Measurements from ENCODE around the gene ZFTA.
"Not testable (repeated sequence)": the region's sequence is repeated elsewhere in the genome, so short reads cannot be mapped to it uniquely, and the experiment has no call there.

Gene ZFTA
- total RNA-seq = 3.2 to 5.2 (median 4.8) reads per million in 3 donors

- H3K36me3 ChIP-seq (ENCODE audit: control insufficient read depth, insufficient read depth, low read length) = no peaks in the 10 kb centered on the region
- H3K9me3 ChIP-seq (ENCODE audit: control insufficient read depth, low read length) = no peaks in the 10 kb centered on the region
- peak; percentile 29 to 47 (median 36) for DNase-seq
- peak within 1 kb of the TSS; percentile 88 for H3K4me3 ChIP-seq (ENCODE audit: insufficient read depth, low read depth, low read length, poor library complexity, severe bottlenecking)
- peaks cover 16% of the 10 kb centered on the region for H3K27me3 ChIP-seq (replicated peaks; ENCODE audit: control insufficient read depth, insufficient read depth, low read length, poor library complexity, severe bottlenecking)
- peak within 1 kb of the TSS; percentile 28 for H3K27ac ChIP-seq (ENCODE audit: insufficient read depth, low read length, poor library complexity, severe bottlenecking)
- peaks cover 17% of the 10 kb centered on the region for H3K4me1 ChIP-seq (ENCODE audit: control insufficient read depth, insufficient read depth, low read length, poor library complexity, severe bottlenecking)
Measured at GRCh38 chr11:63768237-63769041, at the start of gene ZFTA. Gene ZFTA, minus strand, starts transcription at chr11:63768775. Its CDS starts 153 bp downstream, at chr11:63768622.

- DNase-seq = no peak
- H3K36me3 ChIP-seq (ENCODE audit: control insufficient read depth, insufficient read depth, low read length) = peaks cover 29% of the 10 kb centered on the region
- peaks cover 10% of the 10 kb centered on the region for H3K4me1 ChIP-seq (ENCODE audit: control insufficient read depth, insufficient read depth, low read length, poor library complexity, severe bottlenecking)
- H3K4me3 ChIP-seq (ENCODE audit: insufficient read depth, low read depth, low read length, poor library complexity, severe bottlenecking) = no peak overlapping the region
- no peaks in the 10 kb centered on the region for H3K27me3 ChIP-seq (replicated peaks; ENCODE audit: control insufficient read depth, insufficient read depth, low read length, poor library complexity, severe bottlenecking)
- H3K9me3 ChIP-seq (ENCODE audit: control insufficient read depth, low read length) = no peaks in the 10 kb centered on the region
- no peak overlapping the region for H3K27ac ChIP-seq (ENCODE audit: insufficient read depth, low read length, poor library complexity, severe bottlenecking)
Measured at GRCh38 chr11:63817758-63818498, 49.4 kb upstream of the ZFTA start.

GRCh38 chr11:63816732-63817131 lies 48.2 kb upstream of the ZFTA start:
- H3K4me1 ChIP-seq (ENCODE audit: control insufficient read depth, insufficient read depth, low read length, poor library complexity, severe bottlenecking) = peaks cover 14% of the 10 kb centered on the region
- no peak overlapping the region for H3K4me3 ChIP-seq (ENCODE audit: insufficient read depth, low read depth, low read length, poor library complexity, severe bottlenecking)
- no peak overlapping the region for H3K27ac ChIP-seq (ENCODE audit: insufficient read depth, low read length, poor library complexity, severe bottlenecking)
- no peaks in the 10 kb centered on the region for H3K9me3 ChIP-seq (ENCODE audit: control insufficient read depth, low read length)
- H3K36me3 ChIP-seq (ENCODE audit: control insufficient read depth, insufficient read depth, low read length) = peaks cover 20% of the 10 kb centered on the region
- H3K27me3 ChIP-seq (replicated peaks; ENCODE audit: control insufficient read depth, insufficient read depth, low read length, poor library complexity, severe bottlenecking) = no peaks in the 10 kb centered on the region
- no peak for DNase-seq

DNA sequence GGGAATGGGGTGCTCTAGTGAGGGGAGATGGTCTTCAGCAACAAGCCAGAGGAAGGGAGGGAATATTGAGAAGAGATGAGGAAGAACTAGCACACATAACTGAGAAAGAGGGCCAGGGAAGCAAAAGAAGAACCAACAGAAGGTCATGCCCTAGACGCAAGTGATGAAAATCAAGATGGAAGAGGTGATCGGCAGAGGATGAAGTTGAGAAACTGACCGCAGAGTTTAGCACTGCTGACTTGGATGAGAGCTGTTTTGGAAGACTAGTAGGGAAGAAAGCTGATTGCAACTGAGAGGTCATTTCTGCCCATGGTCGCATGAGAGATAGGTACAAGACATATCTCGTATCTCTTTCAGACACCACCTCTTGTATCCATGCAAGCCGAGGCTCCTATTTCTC lies 47.6 kb upstream of the ZFTA start:
- H3K4me3 ChIP-seq (ENCODE audit: insufficient read depth, low read depth, low read length, poor library complexity, severe bottlenecking) = no peak overlapping the region
- no peak overlapping the region for H3K27ac ChIP-seq (ENCODE audit: insufficient read depth, low read length, poor library complexity, severe bottlenecking)
- H3K4me1 ChIP-seq (ENCODE audit: control insufficient read depth, insufficient read depth, low read length, poor library complexity, severe bottlenecking) = peaks cover 14% of the 10 kb centered on the region
- no peaks in the 10 kb centered on the region for H3K27me3 ChIP-seq (replicated peaks; ENCODE audit: control insufficient read depth, insufficient read depth, low read length, poor library complexity, severe bottlenecking)
- DNase-seq = no peak
- H3K9me3 ChIP-seq (ENCODE audit: control insufficient read depth, low read length) = no peaks in the 10 kb centered on the region
- H3K36me3 ChIP-seq (ENCODE audit: control insufficient read depth, insufficient read depth, low read length) = peaks cover 14% of the 10 kb centered on the region

GRCh38 chr11:63814383-63814736 lies 45.8 kb upstream of the ZFTA start:
- Histone ChIP-seq H3K4me3 (ENCODE audit: insufficient read depth, low read depth, low read length, poor library complexity, severe bottlenecking) (peak overlapping the region; percentile 77), H3K9me3 (ENCODE audit: control insufficient read depth, low read length) (no peaks in the 10 kb centered on the region), H3K36me3 (ENCODE audit: control insufficient read depth, insufficient read depth, low read length) (peaks cover 9% of the 10 kb centered on the region), H3K4me1 (ENCODE audit: control insufficient read depth, insufficient read depth, low read length, poor library complexity, severe bottlenecking) (peaks cover 14% of the 10 kb centered on the region), H3K27ac (ENCODE audit: insufficient read depth, low read length, poor library complexity, severe bottlenecking) (peak overlapping the region; percentile 55), H3K27me3 (replicated peaks; ENCODE audit: control insufficient read depth, insufficient read depth, low read length, poor library complexity, severe bottlenecking) (no peaks in the 10 kb centered on the region)
- no peak for DNase-seq

DNA sequence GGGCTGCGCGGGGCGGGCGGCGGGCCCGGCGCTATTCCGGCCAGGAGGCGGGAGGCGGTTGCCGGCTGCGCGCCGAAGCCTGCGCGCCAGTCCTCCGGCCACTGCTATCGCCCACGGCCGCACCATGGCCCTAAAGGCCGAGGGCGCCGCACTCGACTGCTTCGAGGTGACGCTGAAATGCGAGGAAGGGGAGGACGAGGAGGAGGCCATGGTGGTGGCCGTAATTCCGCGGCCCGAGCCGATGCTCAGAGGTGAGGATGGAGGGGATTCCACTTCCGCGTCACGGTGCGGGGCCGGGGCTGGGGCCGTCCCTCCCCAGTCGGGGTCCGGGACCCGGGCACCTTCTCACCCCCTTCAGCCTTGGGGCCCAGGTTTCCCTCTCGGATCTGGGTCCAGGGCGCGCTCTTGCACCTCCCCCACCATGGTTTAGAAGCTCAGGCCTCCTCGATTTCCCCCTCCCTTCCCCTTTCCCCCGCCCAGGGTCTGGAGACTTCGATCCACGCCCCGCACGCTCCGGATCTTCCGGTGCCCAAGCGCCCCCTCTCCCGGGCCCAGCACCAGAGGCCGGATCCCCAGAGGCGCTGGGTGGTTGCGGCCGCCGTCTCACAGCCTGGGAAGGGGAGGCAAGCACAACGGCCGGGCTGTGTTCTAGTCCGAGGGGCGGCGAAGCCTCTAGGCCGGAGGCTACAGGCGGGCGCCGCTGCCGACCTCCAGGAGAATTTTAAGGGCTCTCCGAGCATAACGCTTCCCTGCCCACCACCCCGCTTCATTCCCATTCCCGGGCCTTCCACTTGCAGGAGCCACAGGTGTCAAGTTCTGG lies 45.2 kb upstream of the ZFTA start:
- H3K4me3 ChIP-seq (ENCODE audit: insufficient read depth, low read depth, low read length, poor library complexity, severe bottlenecking) = peak overlapping the region; percentile 77
- no peaks in the 10 kb centered on the region for H3K9me3 ChIP-seq (ENCODE audit: control insufficient read depth, low read length)
- peak in 1 of 3 donors; percentile 13 for DNase-seq
- H3K36me3 ChIP-seq (ENCODE audit: control insufficient read depth, insufficient read depth, low read length) = peaks cover 9% of the 10 kb centered on the region
- H3K27ac ChIP-seq (ENCODE audit: insufficient read depth, low read length, poor library complexity, severe bottlenecking) = peak overlapping the region; percentile 55
- H3K27me3 ChIP-seq (replicated peaks; ENCODE audit: control insufficient read depth, insufficient read depth, low read length, poor library complexity, severe bottlenecking) = no peaks in the 10 kb centered on the region
- H3K4me1 ChIP-seq (ENCODE audit: control insufficient read depth, insufficient read depth, low read length, poor library complexity, severe bottlenecking) = peaks cover 14% of the 10 kb centered on the region

DNA sequence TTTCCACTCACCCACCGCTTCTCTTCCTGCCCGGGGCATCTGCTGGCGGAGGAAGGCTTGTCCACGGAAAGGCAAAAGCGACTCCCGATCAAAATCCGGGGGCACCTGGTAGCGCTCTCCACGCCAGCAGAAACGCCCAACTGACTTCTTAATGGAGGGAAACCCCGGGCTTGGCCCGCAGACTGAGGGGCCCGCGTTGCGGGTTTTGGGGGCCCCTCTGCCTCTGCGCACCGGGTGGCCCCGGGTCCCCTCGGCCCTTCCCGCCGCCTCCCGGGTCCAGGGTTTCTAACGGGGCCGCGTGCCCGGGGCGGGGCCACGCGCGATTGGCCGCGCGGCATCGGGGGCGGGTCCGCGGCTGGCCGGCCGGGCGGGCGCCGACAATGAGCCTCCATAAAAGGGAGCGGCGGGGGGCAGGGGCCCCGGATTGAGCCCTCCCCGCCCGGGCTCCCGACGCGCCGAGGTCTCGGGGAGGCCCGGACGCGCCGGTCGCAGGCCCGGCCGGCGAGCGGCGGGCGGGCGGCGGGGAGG lies 44.5 kb upstream of the ZFTA start, which contains the start of gene SPINDOC:
Gene SPINDOC (plus strand): TSS at position 422 of the 528 bp plus-strand sequence. CDS start 231 bp downstream, outside the sequence.
- peaks cover 2% of the 10 kb centered on the region for H3K36me3 ChIP-seq (ENCODE audit: control insufficient read depth, insufficient read depth, low read length)
- no peaks in the 10 kb centered on the region for H3K9me3 ChIP-seq (ENCODE audit: control insufficient read depth, low read length)
- peaks cover 14% of the 10 kb centered on the region for H3K4me1 ChIP-seq (ENCODE audit: control insufficient read depth, insufficient read depth, low read length, poor library complexity, severe bottlenecking)
- peak; percentile 61 to 65 (median 61) for DNase-seq
- peak within 1 kb of the TSS; percentile 55 for H3K27ac ChIP-seq (ENCODE audit: insufficient read depth, low read length, poor library complexity, severe bottlenecking)
- H3K27me3 ChIP-seq (replicated peaks; ENCODE audit: control insufficient read depth, insufficient read depth, low read length, poor library complexity, severe bottlenecking) = no peaks in the 10 kb centered on the region
- H3K4me3 ChIP-seq (ENCODE audit: insufficient read depth, low read depth, low read length, poor library complexity, severe bottlenecking) = peak within 1 kb of the TSS; percentile 77

DNA sequence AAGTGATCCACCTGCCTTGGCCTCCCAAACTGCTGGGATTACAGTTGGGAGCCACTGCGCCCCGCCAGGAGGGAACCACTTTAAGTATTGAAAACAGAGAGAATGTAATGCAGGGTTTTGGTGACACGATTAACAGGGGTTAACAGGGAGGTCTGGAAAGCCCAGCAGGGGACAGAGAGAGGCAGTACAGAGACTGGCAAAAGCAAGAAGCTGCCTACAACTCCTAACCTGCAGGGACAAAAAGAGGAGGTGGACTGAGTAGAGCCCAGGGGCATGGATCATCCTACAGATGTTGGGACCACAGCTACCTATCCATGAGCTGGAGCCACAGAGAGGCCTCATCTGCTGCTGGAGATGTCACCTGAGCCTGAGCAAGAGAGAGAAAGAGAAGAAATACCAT lies 42.9 kb upstream of the ZFTA start:
- Histone ChIP-seq H3K36me3 (ENCODE audit: control insufficient read depth, insufficient read depth, low read length) (no peaks in the 10 kb centered on the region), H3K4me3 (ENCODE audit: insufficient read depth, low read depth, low read length, poor library complexity, severe bottlenecking) (no peak overlapping the region), H3K27ac (ENCODE audit: insufficient read depth, low read length, poor library complexity, severe bottlenecking) (no peak overlapping the region), H3K27me3 (replicated peaks; ENCODE audit: control insufficient read depth, insufficient read depth, low read length, poor library complexity, severe bottlenecking) (no peaks in the 10 kb centered on the region), H3K4me1 (ENCODE audit: control insufficient read depth, insufficient read depth, low read length, poor library complexity, severe bottlenecking) (peaks cover 14% of the 10 kb centered on the region), H3K9me3 (ENCODE audit: control insufficient read depth, low read length) (no peaks in the 10 kb centered on the region)
- DNase-seq = no peak

DNA sequence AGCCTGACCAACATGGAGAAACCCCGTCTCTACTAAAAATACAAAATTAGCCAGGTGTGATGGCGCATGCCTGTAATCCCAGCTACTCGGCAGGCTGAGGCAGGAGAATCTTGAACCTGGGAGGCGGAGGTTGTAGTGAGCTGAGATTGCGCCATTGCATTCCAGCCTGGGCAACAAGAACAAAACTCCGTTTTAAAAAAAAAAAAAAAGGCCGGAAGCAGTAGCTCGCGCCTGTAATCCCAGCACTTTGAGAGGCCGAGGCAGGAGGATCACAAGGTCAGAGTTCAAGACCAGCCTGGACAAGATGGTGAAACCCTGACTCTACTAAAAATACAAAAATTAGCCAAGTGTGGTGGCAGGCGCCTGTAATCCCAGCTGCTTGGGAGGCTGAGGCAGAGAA lies 41.8 kb upstream of the ZFTA start:
- H3K4me3 ChIP-seq (ENCODE audit: insufficient read depth, low read depth, low read length, poor library complexity, severe bottlenecking); H3K9me3 ChIP-seq (ENCODE audit: control insufficient read depth, low read length); H3K36me3 ChIP-seq (ENCODE audit: control insufficient read depth, insufficient read depth, low read length); H3K27me3 ChIP-seq (replicated peaks; ENCODE audit: control insufficient read depth, insufficient read depth, low read length, poor library complexity, severe bottlenecking); H3K27ac ChIP-seq (ENCODE audit: insufficient read depth, low read length, poor library complexity, severe bottlenecking); DNase-seq: not testable (repeated sequence)
- H3K4me1 ChIP-seq (ENCODE audit: control insufficient read depth, insufficient read depth, low read length, poor library complexity, severe bottlenecking) = peaks cover 14% of the 10 kb centered on the region

Measured in effector memory CD4-positive, alpha-beta T cell (primary cell).